Gastrocnemius medialis (tissue), 4 donors: Measurements from ENCODE around the gene SEMA3A. TPM values are rescaled to one million over a fixed set of nuclear protein-coding genes. Genes with fewer than 3 reads are reported as not detected.

Source experiments
- ATAC-seq, 2 donors: fragments of 150-250 bp; one replicate each; pipeline ENCODE4 v1.9.1; 2016
- DNase-seq, 2 donors: peaks; one replicate each; pipeline ENCODE4 v3.0.0-alpha.2; 2019
- H3K27ac ChIP-seq, 4 donors: fragments of 200-600 bp; sonication (generic); 1 replicate in 1 of 4; 2 replicates in 3 of 4; pipeline ENCODE4 v1.5.1; 2016 to 2018; ENCODE audit warnings: mild to moderate bottlenecking in 2 of 4, moderate library complexity in 1 of 4
- H3K27me3 ChIP-seq, 3 donors: fragments of 200-600 bp; sonication (generic) in 2 of 3; 1 replicate in 1 of 3; 2 replicates in 2 of 3; pipeline versions ENCODE4 v1.5.1 to v1.6.0; 2016 to 2019; ENCODE audit warnings: mild to moderate bottlenecking in 1 of 3, moderate library complexity in 1 of 3
- H3K36me3 ChIP-seq, 2 donors: fragments of 200-600 bp; sonication (generic) in 1 of 2; one replicate each; pipeline ENCODE4 v1.5.1; 2017 to 2018
- H3K4me1 ChIP-seq, 2 donors: fragments of 200-600 bp; sonication (generic) in 1 of 2; one replicate each; pipeline ENCODE4 v1.5.1; 2016 to 2017; ENCODE audit warnings: mild to moderate bottlenecking in 2 of 2
- H3K4me3 ChIP-seq, 4 donors: fragments of 200-600 bp; sonication (generic) in 3 of 4; 1 replicate in 1 of 4; 2 replicates in 3 of 4; pipeline ENCODE4 v1.5.1; 2016 to 2019; ENCODE audit warnings: mild to moderate bottlenecking in 2 of 4
- H3K9me3 ChIP-seq, 3 donors: fragments of 200-600 bp; sonication (generic) in 2 of 3; 1 replicate in 1 of 3; 2 replicates in 2 of 3; pipeline ENCODE4 v1.5.1; 2016 to 2019
- CTCF ChIP-seq, 5 experiments: fragments of 450-650 bp in 3 of 5; fragments of 200-600 bp in 2 of 5; sonication (generic) in 2 of 5; IDR thresholded peaks in 4 of 5; conservative IDR thresholded peaks in 1 of 5; 1 replicate in 4 of 5; 2 replicates in 1 of 5; pipeline ENCODE4 v1.5.1; 2016 to 2019; ENCODE audit warnings: antibody characterized with exemption in 5 of 5, mild to moderate bottlenecking in 3 of 5, moderate library complexity in 3 of 5
- POLR2A ChIP-seq, 2 donors: fragments of 450-650 bp; IDR thresholded peaks; one replicate each; pipeline ENCODE4 v1.6.1; 2017; ENCODE audit warnings: antibody characterized with exemption in 2 of 2, mild to moderate bottlenecking in 2 of 2, moderate library complexity in 2 of 2
- in situ Hi-C, 4 donors: fragments of 200-750 bp; cut with MboI; loops; one replicate each; pipeline versions ENCODE4 v1.15.0 to v1.8.0; 2017; ENCODE audit warnings: low sequenced_read_pairs in 4 of 4
- intact Hi-C: fragments of 100-400 bp; cut with DNase I; formaldehyde crosslinking; loops from one replicate; pipeline ENCODE4 v1.15.1; 2023; ENCODE audit warnings: low total_unique reads
- total RNA-seq, 4 donors: library from RNA; depleted of rRNA; stranded (reverse); fragments of >200 nt; gene quantifications; one replicate each; pipeline versions ENCODE4 v1.1.0 to v1.2.3, GENCODE V29; 2016

Gene SEMA3A
- total RNA-seq, 4 donors from 2014 or later, result 0.07 to 0.29 (median 0.13) TPM

- H3K27me3 ChIP-seq, result no peaks in the 10 kb centered on the region
- H3K27ac ChIP-seq, result no peak overlapping the region
- H3K4me1 ChIP-seq, result no peaks in the 10 kb centered on the region
- no peak for TF ChIP-seq POLR2A (IDR thresholded peaks at IDR 0.05)
- no peak for TF ChIP-seq CTCF (IDR thresholded peaks at IDR 0.05 in 4 of 5, conservative IDR thresholded peaks at IDR 0.05 in 1 of 5)
- intact Hi-C loops, result no loop called here
- H3K36me3 ChIP-seq, result no peaks in the 10 kb centered on the region
- in situ Hi-C loops, result no loop called here
- ATAC-seq (no peak), DNase-seq (no peak)
- H3K9me3 ChIP-seq, result no peaks in the 10 kb centered on the region
- no peak overlapping the region for H3K4me3 ChIP-seq
Measured at GRCh38 chr7:84202855-84203254, 8.3 kb upstream of the SEMA3A start.

GRCh38 chr7:84200859-84201258 is 6.3 kb upstream of the SEMA3A start:
- ATAC-seq (no peak), DNase-seq (no peak)
- no peaks in the 10 kb centered on the region for H3K36me3 ChIP-seq
- intact Hi-C loops, result no loop called here
- H3K27ac ChIP-seq, result no peak overlapping the region
- H3K4me1 ChIP-seq, result no peaks in the 10 kb centered on the region
- H3K4me3 ChIP-seq, result no peak overlapping the region
- H3K9me3 ChIP-seq, result no peaks in the 10 kb centered on the region
- no peaks in the 10 kb centered on the region for H3K27me3 ChIP-seq
- in situ Hi-C loops, result no loop called here
- TF ChIP-seq POLR2A (IDR thresholded peaks at IDR 0.05), result no peak
- TF ChIP-seq CTCF (IDR thresholded peaks at IDR 0.05 in 4 of 5, conservative IDR thresholded peaks at IDR 0.05 in 1 of 5), result no peak

- intact Hi-C loops, result no loop called here
- no peak for TF ChIP-seq POLR2A (IDR thresholded peaks at IDR 0.05)
- TF ChIP-seq CTCF (IDR thresholded peaks at IDR 0.05 in 4 of 5, conservative IDR thresholded peaks at IDR 0.05 in 1 of 5), result no peak
- ATAC-seq, result no peak
Measured at GRCh38 chr7:84199216-84199615, 4.6 kb upstream of the SEMA3A start.

GRCh38 chr7:84196084-84196503 is 1.5 kb upstream of the SEMA3A start:
- ATAC-seq, result peak in 1 of 2 donors; percentile 42
- intact Hi-C loops, result no loop called here
- H3K4me1 ChIP-seq, result peaks cover 0 to 8% of the 10 kb centered on the region in 2 donors
- TF ChIP-seq POLR2A (IDR thresholded peaks at IDR 0.05) (no peak), CTCF (IDR thresholded peaks at IDR 0.05 in 4 of 5, conservative IDR thresholded peaks at IDR 0.05 in 1 of 5) (no peak)
- H3K4me3 ChIP-seq, result peak overlapping the region; percentile 20 to 32 (median 22)
- DNase-seq, result no peak
- H3K36me3 ChIP-seq, result no peaks in the 10 kb centered on the region
- H3K27ac ChIP-seq, result no peak overlapping the region
- no peaks in the 10 kb centered on the region for H3K9me3 ChIP-seq
- H3K27me3 ChIP-seq, result no peaks in the 10 kb centered on the region
- in situ Hi-C loops, result no loop called here

More at GRCh38 chr7:84199216-84199615, 4.6 kb upstream of the SEMA3A start:
- Histone ChIP-seq H3K36me3 (no peaks in the 10 kb centered on the region), H3K4me3 (no peak overlapping the region), H3K4me1 (peaks cover 0 to 8% of the 10 kb centered on the region in 2 donors), H3K27me3 (no peaks in the 10 kb centered on the region), H3K9me3 (no peaks in the 10 kb centered on the region), H3K27ac (no peak overlapping the region)
- in situ Hi-C loops, result no loop called here
- DNase-seq, result no peak
